K562 (cell line): ENCODE results near the gene DENND1A. TPM values are rescaled to one million over a fixed set of nuclear protein-coding genes. Genes with fewer than 3 reads are reported as not detected.

ENCODE experiments used
- GABPA ChIP-seq: fragments of 200-800 bp; sonication (Bioruptor generic); conservative IDR thresholded peaks from 2 replicates; pipeline ENCODE4 v1.6.1; 2016; ENCODE audit warnings: low read depth, missing genetic modification characterization, missing compliant biosample characterization
- PRPF4 ChIP-seq: fragments of 200-400 bp; formaldehyde crosslinking; IDR thresholded peaks from one replicate; pipeline ENCODE4 v1.6.1; 2017; ENCODE audit warnings: low read length, low read depth, mild to moderate bottlenecking; ENCODE audit not compliant: insufficient read depth, poor library complexity, severe bottlenecking
- XRCC4 ChIP-seq: IDR thresholded peaks from one replicate; pipeline ENCODE4 v1.6.1; 2011; ENCODE audit not compliant: insufficient read depth, insufficient read length; ENCODE audit errors: extremely low read depth
- polyA plus RNA-seq, 8 experiments: library from polyadenylated mRNA; depleted of rRNA in 4 of 8; stranded (reverse) in 5 of 8; unstranded in 3 of 8; fragments of >200 nt; fragmentation: Nextera tagmentation in 2 of 8; fragmentation: Illumina TruSeq in 1 of 8; extraction: Ambion mirVana in 2 of 8; extraction: Trizol in 1 of 8; gene quantifications; 2 replicates each; pipeline versions ENCODE4 v1.2.1 to v1.2.3, GENCODE V29; 2011 to 2014; ENCODE audit warnings: inconsistent platforms in 1 of 8, missing spikeins in 1 of 8
- total RNA-seq, 7 experiments: library from RNA; depleted of rRNA in 6 of 7; stranded (reverse); fragments of >200 nt in 6 of 7; fragmentation: Illumina TruSeq in 2 of 7; extraction: Trizol in 2 of 7; gene quantifications; 2 replicates each; pipeline versions ENCODE4 v1.2.1 to v1.2.3, GENCODE V29; 2011 to 2021; ENCODE audit warnings: low replicate concordance in 1 of 7
- TF ChIP-seq, protein P1 (sequence below): fragments of 250-450 bp; sonication (Bioruptor Pico); IDR thresholded peaks from 2 replicates; pipeline ENCODE4 v1.5.0; 2021; ENCODE audit warnings: mild to moderate bottlenecking, moderate library complexity
- TF ChIP-seq, protein P2 (sequence below): fragments of 250-450 bp; sonication (Bioruptor Pico); IDR thresholded peaks from 2 replicates; pipeline ENCODE4 v1.8.0; 2022; ENCODE audit warnings: moderate library complexity, mild to moderate bottlenecking, inconsistent platforms

Gene DENND1A
- total and polyA plus RNA-seq, 9 of the 15 experiments (the other 6 are each of a cell fraction or from before 2014, with no cell fraction given): 7.6 to 29.5 (median 15.7) TPM

DNA sequence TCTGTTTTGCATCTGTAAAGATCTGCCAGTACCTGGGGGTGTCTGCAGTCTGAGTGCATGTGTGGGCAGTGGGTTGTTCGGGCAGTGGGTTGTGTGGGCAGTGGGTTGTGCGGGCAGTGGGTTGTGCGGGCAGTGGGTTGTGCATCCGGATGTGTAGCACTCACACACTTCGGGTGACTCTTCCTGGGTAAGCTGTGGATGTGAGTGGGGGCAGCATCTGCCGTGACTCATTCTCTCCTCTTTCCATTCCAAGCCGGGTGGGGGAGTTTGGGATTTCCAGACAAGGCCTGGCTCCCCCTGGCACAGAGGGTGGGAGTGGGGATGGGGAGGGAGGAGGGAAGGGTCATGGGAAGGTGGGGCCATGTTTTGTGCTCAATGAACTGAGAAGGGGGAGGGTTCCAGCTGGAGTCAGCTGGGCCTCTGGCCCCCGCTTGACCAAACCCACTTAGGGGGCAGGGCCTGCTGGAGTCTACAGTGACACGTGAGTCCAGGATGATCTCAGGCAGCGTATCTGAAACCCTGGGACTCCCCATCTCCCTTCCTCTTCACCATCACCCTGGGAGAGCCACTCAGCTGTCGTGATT, 565.6 kb downstream of the DENND1A start (continued):
- TF ChIP-seq, protein P1, sequence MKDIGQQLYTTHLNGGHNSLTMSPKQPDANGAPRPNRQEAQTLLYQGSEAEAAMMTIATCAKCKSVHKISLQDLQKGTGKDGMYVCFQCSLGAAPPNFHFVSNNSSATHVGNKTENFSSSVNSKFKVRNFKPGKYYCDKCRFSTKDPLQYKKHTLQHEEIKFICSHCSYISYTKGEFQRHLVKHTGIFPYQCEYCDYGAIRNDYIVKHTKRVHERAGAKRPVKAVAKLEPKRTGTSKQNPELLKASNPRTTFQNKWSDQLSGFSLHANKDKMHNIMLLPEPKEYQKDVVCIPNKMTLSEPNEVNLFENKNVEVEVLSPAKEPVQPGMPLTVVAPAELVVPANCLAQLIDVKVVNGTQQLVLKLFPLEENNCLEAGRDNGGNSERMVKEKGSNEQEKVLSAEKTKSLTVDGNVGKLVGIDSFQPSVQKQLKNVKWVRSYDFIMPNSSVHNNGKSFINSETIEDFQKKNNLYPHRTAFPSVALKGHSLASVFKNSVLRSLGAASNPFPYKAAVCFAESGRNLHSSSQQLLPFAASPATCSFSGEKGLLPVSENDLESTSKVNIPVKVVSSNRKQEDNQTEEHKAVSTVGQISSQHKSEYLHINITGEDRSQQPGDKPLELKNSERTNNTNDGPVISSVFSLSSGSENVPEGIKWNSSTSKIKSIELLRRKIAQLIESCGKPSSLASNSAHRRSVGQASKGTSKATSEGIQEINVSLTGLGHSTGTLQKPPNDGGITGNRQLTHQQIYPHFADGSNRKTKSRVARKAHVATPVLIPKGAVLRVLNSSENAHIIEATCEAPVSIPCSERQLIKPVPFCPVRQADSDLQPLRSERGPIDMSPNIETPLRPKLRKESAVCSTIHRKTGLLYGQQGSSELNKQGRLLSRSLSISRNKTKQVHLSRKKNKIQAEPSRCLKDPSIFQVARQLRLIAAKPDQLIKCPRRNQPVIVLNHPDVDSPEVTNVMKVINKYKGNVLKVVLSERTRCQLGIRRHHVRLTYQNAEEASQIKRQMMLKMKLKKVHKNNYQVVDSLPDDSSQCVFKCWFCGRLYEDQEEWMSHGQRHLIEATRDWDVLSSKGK (CRISPR knock-in tag): no peak
- TF ChIP-seq, protein P2, sequence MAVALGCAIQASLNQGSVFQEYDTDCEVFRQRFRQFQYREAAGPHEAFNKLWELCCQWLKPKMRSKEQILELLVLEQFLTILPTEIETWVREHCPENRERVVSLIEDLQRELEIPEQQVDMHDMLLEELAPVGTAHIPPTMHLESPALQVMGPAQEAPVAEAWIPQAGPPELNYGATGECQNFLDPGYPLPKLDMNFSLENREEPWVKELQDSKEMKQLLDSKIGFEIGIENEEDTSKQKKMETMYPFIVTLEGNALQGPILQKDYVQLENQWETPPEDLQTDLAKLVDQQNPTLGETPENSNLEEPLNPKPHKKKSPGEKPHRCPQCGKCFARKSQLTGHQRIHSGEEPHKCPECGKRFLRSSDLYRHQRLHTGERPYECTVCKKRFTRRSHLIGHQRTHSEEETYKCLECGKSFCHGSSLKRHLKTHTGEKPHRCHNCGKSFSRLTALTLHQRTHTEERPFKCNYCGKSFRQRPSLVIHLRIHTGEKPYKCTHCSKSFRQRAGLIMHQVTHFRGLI (CRISPR knock-in tag): no peak
- TF ChIP-seq GABPA (tag): no peak
- no peak for TF ChIP-seq PRPF4
- no peak for TF ChIP-seq XRCC4
